Measurements from ENCODE around the gene TLE3.
"Not testable (repeated sequence)": the region's sequence is repeated elsewhere in the genome, so short reads cannot be mapped to it uniquely, and the experiment has no call there.

Gene TLE3

DNA sequence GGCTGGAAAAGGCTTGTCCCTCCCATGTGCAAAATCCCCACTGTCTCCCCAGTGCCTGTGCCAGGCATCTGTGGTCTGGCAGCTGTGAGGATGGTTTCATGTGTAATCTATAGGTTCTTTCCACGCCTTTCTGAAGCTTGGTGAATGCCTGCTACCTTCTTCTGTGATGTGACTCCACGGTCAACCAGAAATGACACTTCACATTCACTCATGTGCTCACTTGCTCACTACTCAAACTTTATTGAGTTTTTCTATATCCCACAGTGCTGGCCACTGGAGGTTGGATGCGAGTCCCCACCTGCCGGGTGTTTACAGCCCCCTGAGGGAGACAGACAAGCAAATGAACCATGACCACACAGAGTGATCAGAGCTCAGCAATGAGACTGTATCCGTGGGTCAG is 27.9 kb upstream of the TLE3 start:
- DNase-seq, result no peak

- peak; percentile 59 for DNase-seq
These were observed 24.0 kb upstream of the TLE3 start for GRCh38 chr15:70121624-70122302.

DNA sequence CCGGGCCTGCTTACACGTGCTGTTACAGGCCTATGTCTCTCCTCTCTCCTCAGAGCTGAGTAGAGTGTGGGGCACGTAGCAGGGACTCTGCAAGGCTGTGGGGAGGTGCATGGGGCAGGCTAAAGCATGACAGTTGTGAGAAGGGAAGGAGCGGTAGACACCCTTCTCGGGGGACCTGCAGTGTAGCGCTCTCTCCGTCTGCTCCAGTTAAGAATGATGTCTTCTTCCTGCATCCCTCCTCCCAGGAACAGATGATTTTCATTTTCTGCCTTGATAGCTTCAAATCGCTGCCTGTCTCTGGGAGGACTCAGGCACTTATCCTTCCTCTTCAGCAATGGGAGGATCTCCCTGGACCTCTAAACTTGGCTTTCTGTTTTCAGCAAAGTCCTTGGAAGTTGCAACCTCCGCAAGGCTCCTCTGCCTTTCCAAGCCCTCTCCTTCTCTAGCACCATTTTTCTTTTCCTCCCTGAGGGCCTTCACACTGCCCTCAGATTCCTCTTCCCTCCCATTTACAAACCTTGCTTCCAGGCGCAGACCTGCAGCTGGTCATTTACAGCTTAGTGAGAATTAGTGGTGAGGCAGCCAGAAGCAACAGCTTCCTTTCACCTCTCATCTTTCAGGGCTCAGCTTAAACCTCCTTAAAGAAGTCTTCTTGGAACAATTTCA is 23.4 kb upstream of the TLE3 start:
- peak; percentile 68 for DNase-seq

GRCh38 chr15:70119911-70120508 is 22.3 kb upstream of the TLE3 start:
- DNase-seq, result no peak

DNA sequence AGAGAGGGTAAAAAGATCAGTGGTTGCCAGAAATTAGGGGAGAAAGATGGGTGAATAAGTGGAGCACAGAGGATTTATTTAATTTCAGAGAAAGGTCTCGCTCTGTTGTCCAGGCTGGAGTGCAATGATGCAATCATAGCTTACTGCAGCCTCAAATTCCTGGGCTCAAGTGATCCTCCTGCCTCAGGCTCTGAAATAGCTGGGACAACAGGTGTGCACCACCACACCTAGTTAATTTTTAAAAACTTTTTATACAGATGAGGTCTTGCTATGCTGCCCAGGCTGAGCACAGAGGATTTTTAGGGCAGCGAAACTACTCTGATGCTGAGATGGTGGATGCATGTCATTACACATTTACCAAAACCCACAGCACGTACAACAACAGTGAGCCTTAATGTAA is 20.9 kb upstream of the TLE3 start:
- no peak for DNase-seq

DNA sequence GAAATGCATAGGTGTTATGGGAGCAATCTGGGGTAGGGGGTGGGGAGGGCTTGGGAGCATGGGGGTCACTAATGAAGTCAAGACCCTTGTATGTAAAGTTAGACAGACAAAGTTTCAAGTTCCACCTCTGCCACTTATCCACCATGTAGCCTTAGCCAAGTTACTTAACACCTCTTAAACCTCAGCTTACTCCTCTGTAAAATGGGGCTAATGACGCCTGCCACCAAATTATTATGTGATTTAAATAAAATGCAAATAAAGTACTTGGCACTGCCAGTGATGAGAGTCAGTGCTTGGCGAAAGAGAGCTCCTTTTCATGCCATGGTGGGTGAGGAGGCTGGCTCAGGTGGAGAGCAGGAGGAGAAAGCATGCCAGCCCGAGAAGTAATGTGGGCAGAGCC is 18.6 kb upstream of the TLE3 start:
- DNase-seq, result no peak

DNA sequence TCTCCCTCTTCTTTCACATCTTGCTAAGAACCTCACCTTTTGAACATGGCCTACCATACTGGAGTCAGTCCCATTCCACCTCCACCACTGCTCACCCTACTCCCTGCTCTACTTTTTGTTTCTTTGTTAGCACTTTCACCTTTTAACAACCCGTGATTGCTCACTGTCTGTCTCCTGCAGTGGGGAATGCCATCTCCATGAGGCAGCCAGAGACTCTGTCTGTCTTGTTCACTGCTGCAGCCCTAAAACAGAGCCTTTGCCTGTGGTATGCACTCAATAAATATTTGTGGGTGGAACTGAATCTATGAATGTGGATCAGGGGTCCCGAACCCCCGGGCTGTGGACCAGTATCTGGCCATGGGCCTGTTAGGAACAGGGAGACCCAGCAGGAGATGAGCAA is 16.5 kb upstream of the TLE3 start:
- DNase-seq, result no peak

DNA sequence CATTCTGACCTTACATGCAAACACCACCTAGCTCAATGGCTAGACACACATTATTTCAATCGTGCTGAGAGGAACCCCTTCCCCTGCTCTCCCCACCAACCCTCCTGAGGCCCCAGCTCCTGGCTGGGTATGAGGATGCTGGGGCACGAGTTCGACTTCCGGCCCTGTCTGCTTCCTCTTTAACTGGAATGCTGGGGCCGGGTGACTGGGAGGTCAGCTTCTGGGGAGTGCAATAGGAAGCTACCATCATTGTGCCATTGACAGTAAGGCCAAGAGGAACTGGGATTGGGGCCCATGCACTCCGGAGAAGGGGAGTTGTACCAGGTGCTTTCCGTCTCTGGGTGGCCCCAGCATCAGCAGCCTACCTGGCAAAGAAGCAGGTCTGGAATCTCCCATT is 15.6 kb upstream of the TLE3 start:
- DNase-seq, result no peak

GRCh38 chr15:70112572-70113303 is 15.0 kb upstream of the TLE3 start:
- not testable (repeated sequence) for DNase-seq

GRCh38 chr15:70112074-70112395 is 14.3 kb upstream of the TLE3 start:
- DNase-seq, result no peak

DNA sequence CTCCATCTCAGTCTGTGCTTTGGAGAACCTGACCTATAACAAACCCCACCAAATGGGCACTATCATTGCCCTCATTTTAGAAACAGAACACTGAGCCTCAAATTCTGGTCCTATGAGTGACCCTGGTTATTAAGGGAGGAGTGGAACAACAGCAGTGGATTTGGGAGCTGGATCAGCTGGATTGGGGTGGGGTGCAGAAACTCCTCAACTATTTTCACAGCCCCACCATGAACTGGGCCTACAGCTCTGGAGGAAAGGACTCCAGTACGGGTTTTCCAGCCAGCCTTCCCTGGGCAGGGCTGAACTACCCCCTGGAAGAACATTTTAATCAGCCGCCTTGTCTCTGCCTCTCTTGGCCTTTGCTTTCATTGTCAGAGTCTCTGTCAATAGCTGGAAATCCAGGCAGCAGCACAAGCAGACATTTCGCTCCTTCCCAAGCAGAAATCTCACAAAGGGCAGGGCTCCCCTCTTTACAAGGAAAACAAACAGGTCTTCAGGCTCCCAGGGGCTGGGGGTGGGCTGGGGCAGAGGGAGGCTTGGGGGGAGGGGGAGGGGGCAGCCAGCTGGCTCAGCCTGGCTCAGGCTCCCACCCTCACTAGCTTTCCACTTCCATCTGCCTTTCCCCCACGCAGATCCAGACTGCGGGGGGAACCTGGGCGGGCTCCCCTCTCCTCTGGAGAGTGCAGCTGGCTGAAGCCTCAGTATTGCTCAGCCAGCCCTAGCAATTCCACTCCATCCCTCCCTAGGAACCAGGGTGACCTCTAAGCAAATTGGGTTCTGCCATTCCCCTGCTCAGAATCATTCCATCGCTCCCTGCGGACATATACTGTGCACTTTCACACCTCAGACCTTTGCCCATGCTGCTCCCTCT is 13.7 kb upstream of the TLE3 start:
- peak; percentile 95 for DNase-seq

DNA sequence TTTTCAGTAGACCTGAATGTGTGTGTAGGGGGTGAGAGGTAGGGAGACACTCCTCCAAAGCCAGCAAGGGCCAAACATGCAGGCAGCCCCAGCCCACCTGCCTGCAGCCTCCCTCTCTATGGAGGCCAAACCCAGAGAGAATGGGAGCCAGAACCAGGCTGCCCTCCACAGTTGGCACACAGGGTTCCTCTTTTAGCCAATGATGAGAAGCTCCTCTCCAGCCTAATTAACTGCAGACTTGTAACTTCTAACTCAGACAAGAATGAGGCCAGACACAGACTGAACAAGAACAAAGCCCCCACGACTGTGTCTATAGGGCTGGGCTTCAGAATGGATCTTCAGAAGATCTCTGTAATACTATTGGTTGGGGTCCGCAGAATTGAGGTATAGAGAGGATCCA is 12.3 kb upstream of the TLE3 start:
- DNase-seq, result no peak

DNA sequence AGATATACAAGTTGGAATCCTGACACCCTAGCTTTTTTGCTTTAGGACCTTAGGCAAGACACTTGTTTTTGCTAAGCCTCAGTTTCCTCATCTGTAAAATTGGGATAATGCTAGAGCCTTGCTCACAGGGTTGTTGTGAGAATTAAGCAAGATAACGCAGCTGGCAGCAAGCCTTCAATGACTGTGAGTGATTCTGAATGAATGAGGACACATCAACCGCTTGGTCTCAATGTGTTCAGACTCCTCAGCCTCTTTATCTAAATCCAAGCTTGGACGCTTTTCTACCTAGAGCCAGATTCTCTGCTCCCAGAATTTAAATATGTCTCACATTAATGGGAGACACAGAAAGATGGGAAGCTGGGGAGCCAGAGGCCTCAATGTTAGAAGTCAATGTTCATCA is 11.8 kb upstream of the TLE3 start:
- DNase-seq, result no peak

GRCh38 chr15:70103880-70104626 is 6.3 kb upstream of the TLE3 start:
- DNase-seq, result peak; percentile 40

DNA sequence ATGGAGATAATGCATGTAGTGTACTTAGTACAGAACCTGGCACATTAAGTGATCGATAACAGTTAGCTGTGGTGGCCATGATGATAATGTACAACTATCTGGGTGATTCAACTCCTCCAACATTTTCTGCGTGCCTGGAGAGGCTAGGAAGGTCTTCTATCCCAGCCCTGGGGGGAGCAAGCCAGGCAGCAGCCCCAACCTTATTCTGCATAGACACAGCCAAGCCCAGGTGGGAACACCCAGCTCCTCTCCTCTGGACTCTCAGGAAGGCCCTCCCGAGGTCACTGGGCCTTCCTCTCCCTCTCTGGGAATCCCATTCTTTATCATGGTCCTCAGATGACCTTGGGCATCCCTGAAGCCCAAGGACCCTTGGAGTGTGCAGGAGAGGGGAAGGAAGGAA is 5.1 kb upstream of the TLE3 start:
- DNase-seq, result no peak

GRCh38 chr15:70101459-70102113 is 3.9 kb upstream of the TLE3 start:
- peak; percentile 95 for DNase-seq

- peak; percentile 84 for DNase-seq
These were observed 3.0 kb upstream of the TLE3 start for GRCh38 chr15:70100474-70101341.

DNA sequence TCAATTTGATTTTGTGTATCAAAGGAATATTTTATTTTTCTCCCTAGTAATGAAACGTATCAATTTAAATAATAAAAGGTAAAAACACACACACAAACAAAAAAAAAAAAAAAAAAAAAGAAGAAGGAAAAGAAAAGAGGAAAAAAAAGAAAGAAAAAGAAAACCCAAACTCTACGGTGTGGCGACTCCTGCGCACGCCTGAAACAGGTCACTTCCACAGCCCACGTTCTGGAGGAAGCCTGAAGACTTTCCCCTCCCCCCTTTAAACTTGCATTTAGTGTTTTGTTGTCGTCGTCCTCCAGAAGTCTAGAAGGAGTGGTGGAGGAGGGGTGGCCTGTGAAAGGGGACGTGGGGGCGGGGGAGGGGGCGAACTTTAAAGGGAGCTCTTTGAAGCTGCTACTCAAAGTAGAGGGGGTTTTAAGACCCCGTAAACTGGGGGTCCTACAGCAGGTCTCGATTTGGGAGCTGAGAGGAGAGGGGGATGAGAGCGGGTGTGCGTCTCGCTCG is 2.3 kb upstream of the TLE3 start:
- peak; percentile 84 for DNase-seq

DNA sequence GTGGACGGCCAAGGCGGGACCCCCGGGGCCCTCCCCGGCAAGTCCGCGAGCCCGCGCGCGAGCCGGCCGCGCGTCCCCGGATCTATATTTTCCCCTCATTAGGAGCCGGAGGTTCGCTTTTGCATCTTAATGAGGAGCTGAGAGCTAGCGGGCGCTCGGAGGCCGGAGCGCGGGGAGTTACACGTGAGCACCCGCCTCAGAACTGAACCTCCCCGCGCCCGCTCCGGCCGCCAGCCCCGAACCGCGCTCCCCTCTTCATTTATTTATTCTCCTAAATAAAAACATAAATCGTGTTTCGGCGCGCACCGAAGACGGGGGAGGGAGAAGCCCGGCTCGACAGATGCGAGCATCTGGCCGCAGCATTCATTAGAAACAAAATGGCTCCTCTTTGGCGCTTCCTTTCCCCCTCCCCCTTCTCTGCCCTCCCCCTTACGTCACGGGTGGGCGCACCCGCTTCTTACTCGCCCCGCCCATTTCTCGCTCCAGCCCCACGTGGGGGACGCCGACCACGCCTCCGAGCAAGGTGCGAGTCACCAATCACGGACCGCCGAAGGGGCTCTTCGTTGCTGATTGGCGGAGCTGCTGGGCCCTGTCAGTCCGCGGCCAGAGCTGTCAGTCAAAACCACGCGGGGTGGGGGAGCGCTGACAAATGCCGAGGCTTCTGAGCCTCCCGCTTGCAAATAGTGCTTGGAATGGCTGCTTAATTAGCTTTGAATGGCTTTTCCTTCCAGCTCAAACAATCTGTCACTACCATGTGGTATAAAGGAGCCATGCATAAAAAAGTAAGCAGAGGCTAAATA is 1.6 kb upstream of the TLE3 start:
- peak; percentile 100 for DNase-seq

All from NCI-H82 (cell line).